Left lung (tissue), 10 donors: ENCODE data around the gene LPCAT1. TPM values are rescaled to one million over a fixed set of nuclear protein-coding genes. Genes with fewer than 3 reads are reported as not detected.

Experiments used
- ATAC-seq: fragments of 200-7000 bp; cut with Tn5 transposase; one replicate; pipeline ENCODE4 v1.9.1; 2020; ENCODE audit warnings: moderate library complexity
- DNase-seq, 4 donors: peaks; one replicate each; pipeline ENCODE4 v3.0.0-alpha.2; 2013 to 2020
- H3K27ac ChIP-seq, 2 donors: fragments of 200-600 bp; sonication (generic) in 1 of 2; one replicate each; pipeline versions ENCODE4 v1.5.0 to v1.8.0; 2020 to 2021
- H3K27me3 ChIP-seq, 2 donors: fragments of 200-600 bp; sonication (generic) in 1 of 2; one replicate each; pipeline versions ENCODE4 v1.5.0 to v1.8.0; 2020 to 2021
- H3K36me3 ChIP-seq, 2 donors: fragments of 200-600 bp; sonication (generic) in 1 of 2; one replicate each; pipeline versions ENCODE4 v1.5.0 to v1.8.0; 2020 to 2021
- H3K4me1 ChIP-seq, 2 donors: fragments of 200-600 bp; one replicate each; pipeline ENCODE4 v1.8.0; 2021
- H3K4me3 ChIP-seq, 2 donors: fragments of 200-600 bp; sonication (generic) in 1 of 2; one replicate each; pipeline versions ENCODE4 v1.5.0 to v1.8.0; 2020 to 2021; ENCODE audit warnings: mild to moderate bottlenecking in 1 of 2
- H3K9me3 ChIP-seq, 2 donors: fragments of 200-600 bp; sonication (generic) in 1 of 2; one replicate each; pipeline versions ENCODE4 v1.5.0 to v1.8.0; 2020 to 2021
- intact Hi-C, 2 donors: fragments of 100-400 bp; cut with DNase I; formaldehyde crosslinking; loops; one replicate each; pipeline versions ENCODE4 v1.11.2 to v1.14.2; 2022
- polyA plus RNA-seq, 6 donors: library from polyadenylated mRNA; unstranded; fragments of 120-200 nt; gene quantifications; one replicate each; pipeline ENCODE4 v1.2.1, GENCODE V29; 2013; ENCODE audit not compliant: insufficient read length in 6 of 6
- total RNA-seq, 2 donors: library from RNA; stranded (reverse); fragmentation: NEBNext Ultra II Directional; extraction: Animal tissue kit (Norgen Biotek cat#: 25700); gene quantifications; one replicate each; pipeline ENCODE4 v1.2.1, GENCODE V29; 2021
- TF ChIP-seq, protein P1 (sequence below), 2 donors: fragments of 200-600 bp; sonication (generic) in 1 of 2; IDR thresholded peaks; one replicate each; pipeline versions ENCODE4 v1.5.0 to v1.8.0; 2021; ENCODE audit warnings: antibody characterized with exemption in 2 of 2
- donor health status: DM: no; HTN: yes; CAD: no.
- donor health status: DM: no; HTN: no; CAD: no.

Gene LPCAT1
- total and polyA plus RNA-seq, 8 donors = 106 to 751 (median 148) TPM

DNA sequence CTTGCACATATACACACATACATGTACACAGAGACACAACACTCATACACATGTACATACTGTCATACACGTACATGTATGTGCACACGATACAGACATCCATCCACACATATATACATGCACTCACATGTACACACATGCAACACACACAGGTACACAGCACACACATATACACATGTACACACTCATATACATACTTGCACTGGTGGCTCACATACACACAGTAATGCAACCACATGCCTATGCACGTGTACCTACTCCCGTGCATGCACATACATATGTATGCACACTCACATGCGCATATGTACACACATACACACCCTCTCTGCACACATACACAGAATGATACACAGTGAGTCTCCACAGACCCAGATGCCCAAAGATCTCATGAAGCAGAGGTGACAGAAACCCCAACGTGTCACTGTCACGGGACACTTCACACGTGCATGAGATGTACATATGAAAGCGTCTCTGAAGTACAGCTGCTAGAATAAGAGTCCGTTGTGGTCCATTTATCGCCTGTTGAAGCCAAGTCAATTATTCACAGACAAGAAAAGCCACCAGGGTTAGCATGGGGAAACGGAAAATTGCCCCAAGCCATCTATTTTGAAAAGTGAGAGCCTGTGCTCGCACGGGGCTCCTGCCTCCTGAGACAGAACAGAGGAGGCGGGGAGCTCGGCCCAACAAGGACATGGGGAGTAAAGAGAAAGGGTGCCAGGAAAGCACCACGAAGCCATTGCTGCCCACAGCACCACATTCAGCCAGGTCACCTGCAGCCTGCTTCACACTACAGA lies 24.9 kb downstream of the LPCAT1 start:
- TF ChIP-seq, protein P1, sequence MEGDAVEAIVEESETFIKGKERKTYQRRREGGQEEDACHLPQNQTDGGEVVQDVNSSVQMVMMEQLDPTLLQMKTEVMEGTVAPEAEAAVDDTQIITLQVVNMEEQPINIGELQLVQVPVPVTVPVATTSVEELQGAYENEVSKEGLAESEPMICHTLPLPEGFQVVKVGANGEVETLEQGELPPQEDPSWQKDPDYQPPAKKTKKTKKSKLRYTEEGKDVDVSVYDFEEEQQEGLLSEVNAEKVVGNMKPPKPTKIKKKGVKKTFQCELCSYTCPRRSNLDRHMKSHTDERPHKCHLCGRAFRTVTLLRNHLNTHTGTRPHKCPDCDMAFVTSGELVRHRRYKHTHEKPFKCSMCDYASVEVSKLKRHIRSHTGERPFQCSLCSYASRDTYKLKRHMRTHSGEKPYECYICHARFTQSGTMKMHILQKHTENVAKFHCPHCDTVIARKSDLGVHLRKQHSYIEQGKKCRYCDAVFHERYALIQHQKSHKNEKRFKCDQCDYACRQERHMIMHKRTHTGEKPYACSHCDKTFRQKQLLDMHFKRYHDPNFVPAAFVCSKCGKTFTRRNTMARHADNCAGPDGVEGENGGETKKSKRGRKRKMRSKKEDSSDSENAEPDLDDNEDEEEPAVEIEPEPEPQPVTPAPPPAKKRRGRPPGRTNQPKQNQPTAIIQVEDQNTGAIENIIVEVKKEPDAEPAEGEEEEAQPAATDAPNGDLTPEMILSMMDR (IDR thresholded peaks at IDR 0.05) = no peak
- peaks cover 13 to 95% of the 10 kb centered on the region in 2 donors for H3K4me1 ChIP-seq
- peaks cover 0 to 54% of the 10 kb centered on the region in 2 donors for H3K36me3 ChIP-seq
- H3K4me3 ChIP-seq = no peak overlapping the region
- ATAC-seq (no peak), DNase-seq (peak in 1 of 4 donors; percentile 37)
- no peaks in the 10 kb centered on the region for H3K9me3 ChIP-seq
- H3K27ac ChIP-seq = no peak overlapping the region
- intact Hi-C loops = no loop called here
- H3K27me3 ChIP-seq = no peaks in the 10 kb centered on the region

DNA sequence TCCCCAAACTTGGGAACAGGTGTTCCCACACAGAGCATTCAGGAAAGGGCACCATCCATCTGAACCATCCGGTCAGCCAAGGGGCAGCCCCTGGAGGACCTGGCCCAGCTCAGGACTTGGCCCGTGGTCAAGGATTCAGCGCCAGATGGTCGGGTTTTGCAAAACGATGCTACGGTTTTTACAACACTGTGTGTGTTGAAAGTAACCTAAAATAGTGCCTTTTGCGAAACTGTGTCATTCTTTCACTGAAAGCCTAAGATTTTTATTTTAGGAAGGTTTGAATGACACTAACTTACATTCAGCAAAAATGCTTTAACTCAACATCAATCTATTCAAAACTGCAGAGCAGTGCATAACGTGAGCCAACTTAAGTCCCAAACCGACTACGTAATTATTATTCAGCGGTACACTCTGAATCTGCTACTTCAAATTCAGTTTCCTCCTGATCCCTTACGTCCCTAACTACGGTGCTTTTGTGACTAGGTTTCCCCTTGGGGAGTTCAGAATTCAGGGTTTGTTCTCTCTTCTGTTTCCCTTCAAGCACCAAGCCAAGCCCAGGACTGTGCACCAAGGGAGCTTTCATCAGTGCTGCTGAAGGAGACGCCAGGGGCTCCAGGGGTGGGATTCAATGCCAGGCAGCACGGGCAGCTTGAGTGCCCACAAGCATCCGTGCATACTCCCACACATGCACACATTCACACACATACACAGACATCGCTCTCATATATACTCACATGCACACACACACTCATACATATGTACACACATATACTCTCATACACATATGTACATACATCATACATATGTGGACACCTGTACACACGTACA lies 25.8 kb downstream of the LPCAT1 start:
- Histone ChIP-seq H3K27me3 (no peaks in the 10 kb centered on the region), H3K4me3 (no peak overlapping the region), H3K9me3 (no peaks in the 10 kb centered on the region), H3K36me3 (peaks cover 0 to 62% of the 10 kb centered on the region in 2 donors), H3K27ac (peak overlapping the region in 1 of 2 donors; percentile 78), H3K4me1 (peaks cover 13 to 90% of the 10 kb centered on the region in 2 donors)
- no peak for ATAC-seq
- peak in 1 of 4 donors; percentile 41 for DNase-seq
- TF ChIP-seq, protein P1 (IDR thresholded peaks at IDR 0.05) = no peak
- intact Hi-C loops = no loop called here

DNA sequence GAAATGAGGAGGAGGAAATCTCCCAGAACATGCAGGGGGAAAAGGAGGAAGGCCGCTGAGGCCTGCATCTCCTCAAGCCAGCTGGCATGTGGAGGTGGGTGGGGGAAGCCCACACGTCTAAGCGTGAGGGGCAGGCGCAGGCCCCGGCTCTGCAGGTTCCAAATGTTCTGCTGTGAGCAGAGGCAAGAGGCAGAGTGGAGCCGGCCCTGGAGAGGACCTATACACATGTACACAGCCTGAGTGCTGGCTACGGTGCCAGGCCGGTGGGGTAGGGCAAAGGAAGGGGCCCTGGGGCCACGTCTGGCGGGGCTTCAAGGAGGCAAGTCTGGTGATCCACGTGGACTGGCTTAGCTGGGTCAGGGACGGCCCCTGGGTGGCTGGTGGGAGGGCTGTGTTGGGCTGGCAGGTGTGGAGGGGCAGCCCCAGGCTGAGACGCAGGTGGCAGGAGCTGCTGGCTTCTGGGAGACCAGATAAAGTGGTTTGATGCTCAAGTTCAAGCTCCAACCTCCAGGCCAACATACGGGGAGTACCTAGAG lies 26.4 kb downstream of the LPCAT1 start:
- intact Hi-C loops = no loop called here
- DNase-seq = peak in 1 of 4 donors; percentile 78
- no peak for ATAC-seq
- Histone ChIP-seq H3K27me3 (no peaks in the 10 kb centered on the region), H3K4me3 (no peak overlapping the region), H3K9me3 (no peaks in the 10 kb centered on the region), H3K36me3 (peaks cover 0 to 67% of the 10 kb centered on the region in 2 donors), H3K4me1 (peaks cover 9 to 83% of the 10 kb centered on the region in 2 donors), H3K27ac (peak overlapping the region; percentile 3 to 78)
- TF ChIP-seq, protein P1 (IDR thresholded peaks at IDR 0.05) = no peak

DNA sequence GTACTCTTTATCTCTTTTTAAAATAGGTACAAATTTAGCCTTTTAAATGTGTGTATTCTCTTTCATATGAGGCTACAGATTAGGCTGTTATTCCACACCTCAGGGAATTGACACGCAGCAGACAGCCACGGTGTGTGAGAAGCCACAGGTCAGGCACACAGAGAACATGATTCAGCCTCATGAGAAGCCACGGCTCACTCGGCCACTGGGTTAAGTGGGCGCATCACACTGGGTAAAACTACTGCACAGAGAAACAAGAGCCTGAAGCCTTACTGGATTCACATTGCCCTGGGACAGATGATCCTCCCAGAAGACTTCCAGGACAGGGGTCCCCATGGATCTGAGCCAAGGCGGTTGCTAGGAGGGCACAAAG lies 28.2 kb downstream of the LPCAT1 start:
- TF ChIP-seq, protein P1 (IDR thresholded peaks at IDR 0.05) = no peak
- peaks cover 2 to 68% of the 10 kb centered on the region in 2 donors for H3K4me1 ChIP-seq
- ATAC-seq (no peak), DNase-seq (peak in 1 of 4 donors; percentile 49)
- intact Hi-C loops = no loop called here
- peak overlapping the region in 1 of 2 donors; percentile 95 for H3K27ac ChIP-seq
- H3K27me3 ChIP-seq = no peaks in the 10 kb centered on the region
- H3K36me3 ChIP-seq = peaks cover 0 to 74% of the 10 kb centered on the region in 2 donors
- no peaks in the 10 kb centered on the region for H3K9me3 ChIP-seq
- H3K4me3 ChIP-seq = peak overlapping the region in 1 of 2 donors; percentile 35
